ENCODE results near the gene MYO1D.

The MYO1D gene

GRCh38 chr17:32588135-32588534 is 288.8 kb downstream of the MYO1D start:
- Histone ChIP-seq H3K4me1 (ENCODE audit: control insufficient read depth, low read depth, low read length) (no peaks in the 10 kb centered on the region), H2BK15ac (replicated peaks; ENCODE audit: low read depth) (no peak overlapping the region), H3K36me3 (ENCODE audit: control insufficient read depth, insufficient read depth, low read length) (no peaks in the 10 kb centered on the region), H3K9ac (ENCODE audit: low read length) (no peak overlapping the region), H3K27ac (ENCODE audit: low read depth, low read length) (no peak overlapping the region), H3K27me3 (ENCODE audit: insufficient read depth, low read length, poor library complexity) (no peaks in the 10 kb centered on the region), H3K79me2 (ENCODE audit: control insufficient read depth, insufficient read depth, low read length) (no peaks in the 10 kb centered on the region), H2BK120ac (ENCODE audit: low read depth, low read length) (no peak overlapping the region), H4K8ac (ENCODE audit: low read depth, low read length) (no peak overlapping the region), H3K4ac (ENCODE audit: low read depth, low read length) (no peak overlapping the region), H3K4me3 (ENCODE audit: low read length) (no peak overlapping the region), H3K56ac (ENCODE audit: low read length) (no peak overlapping the region), H3K23ac (ENCODE audit: low read length) (no peak overlapping the region), H3K4me2 (ENCODE audit: low read length) (no peak overlapping the region), H3K18ac (ENCODE audit: low read length) (no peak overlapping the region), H2BK5ac (ENCODE audit: low read length) (no peak overlapping the region), H3K79me1 (ENCODE audit: low read length) (no peaks in the 10 kb centered on the region), H2AK5ac (ENCODE audit: low read length) (no peak overlapping the region), H4K5ac (ENCODE audit: low read length) (no peak overlapping the region)
- DNase-seq = no peak
- no CpG with 5 or more reads among the region's 3 CpGs for WGBS (ENCODE audit: extremely low coverage, insufficient coverage, low lambda C conversion rate)

- Histone ChIP-seq H4K5ac (ENCODE audit: low read length) (no peak overlapping the region), H2BK120ac (ENCODE audit: low read depth, low read length) (no peak overlapping the region), H3K27me3 (ENCODE audit: insufficient read depth, low read length, poor library complexity) (no peaks in the 10 kb centered on the region), H3K9ac (ENCODE audit: low read length) (no peak overlapping the region), H3K18ac (ENCODE audit: low read length) (no peak overlapping the region), H3K4me2 (ENCODE audit: low read length) (no peak overlapping the region), H3K36me3 (ENCODE audit: control insufficient read depth, insufficient read depth, low read length) (no peaks in the 10 kb centered on the region), H3K4me1 (ENCODE audit: control insufficient read depth, low read depth, low read length) (no peaks in the 10 kb centered on the region), H3K56ac (ENCODE audit: low read length) (no peak overlapping the region), H4K8ac (ENCODE audit: low read depth, low read length) (no peak overlapping the region), H3K27ac (ENCODE audit: low read depth, low read length) (no peak overlapping the region), H2BK5ac (ENCODE audit: low read length) (no peak overlapping the region), H3K79me1 (ENCODE audit: low read length) (no peaks in the 10 kb centered on the region), H2AK5ac (ENCODE audit: low read length) (no peak overlapping the region), H3K4me3 (ENCODE audit: low read length) (no peak overlapping the region), H3K23ac (ENCODE audit: low read length) (no peak overlapping the region), H3K79me2 (ENCODE audit: control insufficient read depth, insufficient read depth, low read length) (no peaks in the 10 kb centered on the region), H3K4ac (ENCODE audit: low read depth, low read length) (no peak overlapping the region), H2BK15ac (replicated peaks; ENCODE audit: low read depth) (no peak overlapping the region)
- no CpG with 5 or more reads among the region's 2 CpGs for WGBS (ENCODE audit: extremely low coverage, insufficient coverage, low lambda C conversion rate)
- no peak for DNase-seq
Measured at GRCh38 chr17:32586666-32587065, 290.3 kb downstream of the MYO1D start.

DNA sequence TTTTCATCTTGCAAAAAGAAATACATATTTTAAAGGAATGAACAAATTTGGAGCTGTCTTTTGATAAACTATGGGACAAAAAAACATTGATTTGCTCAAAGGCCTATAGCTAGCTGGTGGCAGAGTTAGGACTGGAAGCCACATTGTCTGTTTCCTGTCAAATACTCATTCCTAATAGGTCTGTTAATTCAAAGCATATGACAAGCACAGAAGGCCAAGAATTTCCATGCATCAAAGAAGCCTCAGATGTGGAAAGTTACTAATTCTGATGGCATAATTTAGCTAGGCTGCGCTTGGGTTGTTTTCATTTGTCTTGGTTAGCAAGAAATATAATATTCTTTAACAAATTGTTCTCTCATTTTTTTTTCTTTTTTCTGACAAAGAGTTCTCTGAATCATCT is 292.1 kb downstream of the MYO1D start:
- WGBS (ENCODE audit: extremely low coverage, insufficient coverage, low lambda C conversion rate) = no CpG with 5 or more reads among the region's 1 CpG
- Histone ChIP-seq H4K8ac (ENCODE audit: low read depth, low read length) (no peak overlapping the region), H2BK5ac (ENCODE audit: low read length) (no peak overlapping the region), H2AK5ac (ENCODE audit: low read length) (no peak overlapping the region), H3K27ac (ENCODE audit: low read depth, low read length) (no peak overlapping the region), H3K36me3 (ENCODE audit: control insufficient read depth, insufficient read depth, low read length) (no peaks in the 10 kb centered on the region), H3K9ac (ENCODE audit: low read length) (no peak overlapping the region), H3K4ac (ENCODE audit: low read depth, low read length) (no peak overlapping the region), H2BK15ac (replicated peaks; ENCODE audit: low read depth) (no peak overlapping the region), H3K23ac (ENCODE audit: low read length) (no peak overlapping the region), H4K5ac (ENCODE audit: low read length) (no peak overlapping the region), H3K56ac (ENCODE audit: low read length) (no peak overlapping the region), H3K18ac (ENCODE audit: low read length) (no peak overlapping the region), H3K27me3 (ENCODE audit: insufficient read depth, low read length, poor library complexity) (no peaks in the 10 kb centered on the region), H3K79me1 (ENCODE audit: low read length) (no peaks in the 10 kb centered on the region), H3K4me1 (ENCODE audit: control insufficient read depth, low read depth, low read length) (no peaks in the 10 kb centered on the region), H3K79me2 (ENCODE audit: control insufficient read depth, insufficient read depth, low read length) (no peaks in the 10 kb centered on the region), H3K4me2 (ENCODE audit: low read length) (no peak overlapping the region), H2BK120ac (ENCODE audit: low read depth, low read length) (no peak overlapping the region), H3K4me3 (ENCODE audit: low read length) (no peak overlapping the region)
- no peak for DNase-seq

GRCh38 chr17:32583053-32583452 is 293.9 kb downstream of the MYO1D start:
- Histone ChIP-seq H3K27me3 (ENCODE audit: insufficient read depth, low read length, poor library complexity) (no peaks in the 10 kb centered on the region), H3K4me1 (ENCODE audit: control insufficient read depth, low read depth, low read length) (no peaks in the 10 kb centered on the region), H2AK5ac (ENCODE audit: low read length) (no peak overlapping the region), H4K8ac (ENCODE audit: low read depth, low read length) (no peak overlapping the region), H3K36me3 (ENCODE audit: control insufficient read depth, insufficient read depth, low read length) (no peaks in the 10 kb centered on the region), H3K18ac (ENCODE audit: low read length) (no peak overlapping the region), H3K4me3 (ENCODE audit: low read length) (no peak overlapping the region), H2BK120ac (ENCODE audit: low read depth, low read length) (no peak overlapping the region), H4K5ac (ENCODE audit: low read length) (no peak overlapping the region), H3K56ac (ENCODE audit: low read length) (no peak overlapping the region), H3K27ac (ENCODE audit: low read depth, low read length) (no peak overlapping the region), H2BK5ac (ENCODE audit: low read length) (no peak overlapping the region), H3K79me2 (ENCODE audit: control insufficient read depth, insufficient read depth, low read length) (no peaks in the 10 kb centered on the region), H3K4me2 (ENCODE audit: low read length) (no peak overlapping the region), H3K9ac (ENCODE audit: low read length) (no peak overlapping the region), H3K23ac (ENCODE audit: low read length) (no peak overlapping the region), H2BK15ac (replicated peaks; ENCODE audit: low read depth) (no peak overlapping the region), H3K4ac (ENCODE audit: low read depth, low read length) (no peak overlapping the region), H3K79me1 (ENCODE audit: low read length) (no peaks in the 10 kb centered on the region)
- no peak for DNase-seq
- no CpG with 5 or more reads among the region's 1 CpG for WGBS (ENCODE audit: extremely low coverage, insufficient coverage, low lambda C conversion rate)

- no peak overlapping the region for H2BK120ac ChIP-seq (ENCODE audit: low read depth, low read length)
- no peaks in the 10 kb centered on the region for H3K79me2 ChIP-seq (ENCODE audit: control insufficient read depth, insufficient read depth, low read length)
- no peak overlapping the region for H3K4ac ChIP-seq (ENCODE audit: low read depth, low read length)
- H3K27ac ChIP-seq (ENCODE audit: low read depth, low read length) = no peak overlapping the region
- H3K56ac ChIP-seq (ENCODE audit: low read length) = no peak overlapping the region
- no peak overlapping the region for H2BK15ac ChIP-seq (replicated peaks; ENCODE audit: low read depth)
- H2AK5ac ChIP-seq (ENCODE audit: low read length) = no peak overlapping the region
- H3K4me3 ChIP-seq (ENCODE audit: low read length) = no peak overlapping the region
- no peak overlapping the region for H3K4me2 ChIP-seq (ENCODE audit: low read length)
- H3K27me3 ChIP-seq (ENCODE audit: insufficient read depth, low read length, poor library complexity) = no peaks in the 10 kb centered on the region
- H3K4me1 ChIP-seq (ENCODE audit: control insufficient read depth, low read depth, low read length) = no peaks in the 10 kb centered on the region
- no peak overlapping the region for H4K5ac ChIP-seq (ENCODE audit: low read length)
- no peak overlapping the region for H2BK5ac ChIP-seq (ENCODE audit: low read length)
- no peak for DNase-seq
- no peak overlapping the region for H4K8ac ChIP-seq (ENCODE audit: low read depth, low read length)
- H3K23ac ChIP-seq (ENCODE audit: low read length) = no peak overlapping the region
- H3K79me1 ChIP-seq (ENCODE audit: low read length) = no peaks in the 10 kb centered on the region
- no peak overlapping the region for H3K18ac ChIP-seq (ENCODE audit: low read length)
- no peaks in the 10 kb centered on the region for H3K36me3 ChIP-seq (ENCODE audit: control insufficient read depth, insufficient read depth, low read length)
- H3K9ac ChIP-seq (ENCODE audit: low read length) = no peak overlapping the region
Measured at GRCh38 chr17:32575852-32576251, 301.1 kb downstream of the MYO1D start.

- Histone ChIP-seq H3K18ac (ENCODE audit: low read length) (no peak overlapping the region), H2BK15ac (replicated peaks; ENCODE audit: low read depth) (no peak overlapping the region), H4K5ac (ENCODE audit: low read length) (no peak overlapping the region), H3K4me1 (ENCODE audit: control insufficient read depth, low read depth, low read length) (peaks cover 9% of the 10 kb centered on the region), H3K56ac (ENCODE audit: low read length) (no peak overlapping the region), H3K27me3 (ENCODE audit: insufficient read depth, low read length, poor library complexity) (no peaks in the 10 kb centered on the region), H3K9ac (ENCODE audit: low read length) (no peak overlapping the region), H2AK5ac (ENCODE audit: low read length) (no peak overlapping the region), H3K36me3 (ENCODE audit: control insufficient read depth, insufficient read depth, low read length) (no peaks in the 10 kb centered on the region), H4K8ac (ENCODE audit: low read depth, low read length) (no peak overlapping the region), H3K4me3 (ENCODE audit: low read length) (no peak overlapping the region), H3K23ac (ENCODE audit: low read length) (no peak overlapping the region), H3K79me2 (ENCODE audit: control insufficient read depth, insufficient read depth, low read length) (no peaks in the 10 kb centered on the region), H3K4ac (ENCODE audit: low read depth, low read length) (no peak overlapping the region), H3K79me1 (ENCODE audit: low read length) (no peaks in the 10 kb centered on the region), H3K27ac (ENCODE audit: low read depth, low read length) (no peak overlapping the region), H2BK120ac (ENCODE audit: low read depth, low read length) (no peak overlapping the region), H2BK5ac (ENCODE audit: low read length) (no peak overlapping the region), H3K4me2 (ENCODE audit: low read length) (no peak overlapping the region)
- WGBS (ENCODE audit: extremely low coverage, insufficient coverage, low lambda C conversion rate) = no CpG with 5 or more reads among the region's 2 CpGs
- DNase-seq = no peak
Measured at GRCh38 chr17:32570081-32570396, 306.9 kb downstream of the MYO1D start.
